GM19238 (cell line): ENCODE data around the gene OMP.

Source experiments
- DNase-seq: peaks from one replicate; pipeline ENCODE4 v3.0.0; 2011; ENCODE audit warnings: low spot score; ENCODE audit not compliant: insufficient read length

Gene OMP

GRCh38 chr11:77069336-77069968, 33.2 kb upstream of the OMP start:
- no peak for DNase-seq

DNA sequence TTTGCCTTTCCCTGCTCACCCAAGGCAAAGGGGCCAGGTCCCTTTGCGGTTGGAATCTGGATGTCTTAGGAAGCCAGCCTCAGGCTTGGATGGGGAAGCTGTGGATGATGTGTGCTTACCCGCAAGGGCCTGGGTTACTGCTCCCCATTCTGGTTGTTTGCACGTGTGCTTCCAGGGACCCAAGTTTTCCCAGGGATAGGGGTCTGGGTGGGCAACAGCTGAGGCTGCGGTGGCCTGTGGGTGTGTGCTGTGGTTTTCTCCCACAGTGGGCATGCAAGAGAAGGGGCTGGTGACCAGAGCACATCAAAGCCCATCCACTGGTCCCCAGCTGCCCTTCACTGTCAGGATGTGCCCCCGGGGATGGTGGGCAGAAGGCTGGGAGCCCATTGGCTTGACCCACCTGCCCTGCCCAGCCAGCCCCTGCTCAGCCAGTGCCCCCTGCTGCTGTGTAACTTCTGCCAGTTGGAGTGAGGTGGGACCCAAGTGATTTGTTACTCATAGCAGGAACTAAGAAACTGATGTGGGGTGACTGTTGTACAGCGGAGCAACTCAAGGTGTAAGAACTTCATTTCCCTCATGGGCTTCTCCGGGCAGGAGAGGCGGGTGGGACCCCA, 32.6 kb upstream of the OMP start:
- DNase-seq = no peak

GRCh38 chr11:77071077-77071476, 31.6 kb upstream of the OMP start:
- no peak for DNase-seq

GRCh38 chr11:77071671-77072605, 30.7 kb upstream of the OMP start:
- DNase-seq = no peak

- DNase-seq = no peak
Measured at GRCh38 chr11:77072851-77073327, 29.8 kb upstream of the OMP start.

GRCh38 chr11:77073328-77074001, 29.2 kb upstream of the OMP start:
- no peak for DNase-seq

- no peak for DNase-seq
Measured at GRCh38 chr11:77074205-77074604, 28.4 kb upstream of the OMP start.

- no peak for DNase-seq
Measured at GRCh38 chr11:77074626-77075221, 27.9 kb upstream of the OMP start.

GRCh38 chr11:77075425-77075905, 27.2 kb upstream of the OMP start:
- DNase-seq = no peak

GRCh38 chr11:77079666-77080065, 23.0 kb upstream of the OMP start:
- no peak for DNase-seq

DNA sequence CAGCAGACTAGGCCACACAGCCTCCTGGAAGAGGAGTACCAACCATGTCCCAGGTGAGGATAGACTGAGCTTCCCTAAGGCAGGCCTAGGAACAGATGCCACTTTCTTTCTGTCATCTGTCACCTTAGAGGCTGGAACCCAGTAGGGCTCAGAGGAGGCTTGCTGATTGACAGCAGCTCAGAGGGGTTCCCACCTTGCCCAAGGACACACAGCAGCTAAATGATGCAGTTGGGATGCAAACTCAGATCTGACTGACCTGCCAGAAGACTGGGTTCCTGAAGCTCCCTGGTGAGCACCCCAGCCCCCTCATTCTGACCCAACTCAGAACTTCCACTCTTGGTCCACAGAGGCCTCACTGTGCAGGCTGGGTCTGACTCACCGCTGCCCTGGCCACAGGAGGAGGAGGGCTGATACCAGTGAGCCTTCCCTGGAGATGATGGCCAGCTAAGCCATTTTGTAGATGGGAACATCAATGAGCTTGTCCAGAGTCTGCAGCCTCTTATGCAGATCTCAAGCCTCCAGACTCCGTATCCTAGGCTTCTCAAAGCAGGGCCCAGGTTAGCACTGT, 21.9 kb upstream of the OMP start:
- DNase-seq = no peak

GRCh38 chr11:77081381-77081851, 21.2 kb upstream of the OMP start:
- DNase-seq = no peak

DNA sequence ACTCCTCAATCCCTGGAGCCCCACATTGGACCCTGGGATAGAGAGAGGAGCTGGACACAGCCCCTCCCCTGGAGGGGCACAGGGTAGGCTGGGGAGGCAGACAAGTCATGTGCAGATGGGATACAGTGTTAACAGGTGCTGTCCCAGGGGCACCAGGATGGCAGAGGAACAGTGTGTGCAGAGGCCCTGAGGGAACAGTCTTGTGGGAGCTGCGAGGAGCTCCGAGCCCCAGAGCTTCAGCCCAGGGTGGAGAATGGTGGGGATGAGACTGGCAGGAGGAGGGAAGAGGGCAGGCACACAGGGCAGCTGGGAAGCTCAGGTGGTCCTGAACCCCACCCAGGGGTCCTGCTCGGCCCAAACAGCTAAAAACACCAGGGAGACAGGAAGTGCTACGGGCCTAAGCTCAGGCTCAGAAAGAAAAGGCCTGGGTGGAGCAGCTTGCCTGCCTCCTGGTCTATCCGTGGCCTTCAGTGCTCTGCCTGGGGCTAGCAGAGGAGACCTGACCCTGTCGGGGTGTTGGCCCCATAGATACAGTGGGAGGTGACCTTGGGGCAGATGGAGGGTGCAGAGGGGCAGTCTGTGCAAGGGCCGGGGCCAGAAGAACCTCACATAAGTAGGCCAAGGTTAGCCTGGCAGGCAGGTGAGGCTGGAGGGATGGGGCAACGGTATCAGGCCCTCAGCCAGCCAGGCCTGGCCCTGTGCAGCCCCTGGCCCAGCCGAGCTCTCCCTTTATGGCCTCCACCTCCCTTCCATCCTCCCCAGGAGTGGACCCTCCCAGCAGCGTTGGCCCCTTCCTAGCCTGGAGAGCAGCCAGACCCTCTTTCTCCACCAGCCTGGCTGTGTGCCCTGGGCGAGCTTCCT, 20.4 kb upstream of the OMP start:
- DNase-seq = no peak

DNA sequence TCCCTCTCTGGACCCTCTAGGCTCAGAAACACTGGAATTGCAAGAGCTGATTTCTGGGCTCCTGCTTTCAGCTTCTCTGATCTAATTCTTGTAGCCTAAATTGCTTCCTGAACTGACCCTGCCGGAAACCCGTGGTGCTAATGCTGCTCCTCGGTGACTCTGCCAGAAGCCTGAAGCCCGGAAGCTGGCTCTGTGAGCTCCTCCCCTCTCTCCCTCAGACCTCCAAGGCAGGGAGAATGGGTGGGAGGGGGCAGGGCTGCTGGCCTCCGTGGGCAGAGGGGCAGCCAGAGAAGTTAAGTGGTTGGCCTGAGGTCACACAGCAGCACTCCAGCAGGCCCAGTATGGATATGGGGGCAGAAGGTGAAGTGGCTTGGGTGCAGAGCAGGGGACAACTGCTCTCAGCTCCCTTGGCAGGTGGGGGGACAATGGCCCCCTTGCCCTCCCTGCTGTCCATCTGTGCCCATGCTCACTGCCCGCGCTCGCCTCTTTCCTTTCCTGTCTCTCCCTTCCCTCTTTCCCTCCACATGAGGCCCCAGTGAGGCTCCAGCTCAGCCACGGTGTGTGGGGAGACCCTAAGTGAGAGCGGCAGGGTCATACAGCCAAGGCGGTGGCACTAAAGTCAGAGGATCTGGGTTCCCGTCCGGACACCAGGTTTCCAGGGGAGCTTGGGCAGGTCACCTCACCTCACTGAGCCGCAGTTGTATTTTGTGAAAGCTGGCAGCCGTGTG, 19.6 kb upstream of the OMP start:
- peak; percentile 51 for DNase-seq

- DNase-seq = no peak
Measured at GRCh38 chr11:77083566-77084245, 18.9 kb upstream of the OMP start.

GRCh38 chr11:77084581-77085191, 18.0 kb upstream of the OMP start:
- DNase-seq = no peak

- DNase-seq = no peak
Measured at GRCh38 chr11:77085652-77086051, 17.0 kb upstream of the OMP start.
